B cell (primary cell): Measurements from ENCODE around the gene MYO1B. TPM values are rescaled to one million over a fixed set of nuclear protein-coding genes. Genes with fewer than 3 reads are reported as not detected.

Source experiments
- ATAC-seq: fragments of 200-7000 bp; cut with Tn5 transposase; one replicate; pipeline ENCODE4 v1.10.0; 2021; ENCODE audit warnings: low read depth, mild to moderate bottlenecking, moderate number of reproducible peaks, moderate library complexity
- CTCF ChIA-PET: fragments of 350-600 bp; sonication (Branson Sonifier 250); formaldehyde crosslinking; loops from one replicate; lab custom pipeline; 2021; ENCODE audit warnings: antibody characterized with exemption, inconsistent platforms; lab: Charles Lee
- POLR2A ChIA-PET: fragments of 350-600 bp; sonication (Branson Sonifier 250); formaldehyde crosslinking; loops from one replicate; lab custom pipeline; 2021; ENCODE audit warnings: antibody characterized with exemption; lab: Charles Lee
- DNase-seq: peaks from one replicate; pipeline ENCODE4 v3.0.0; 2013
- H2AFZ ChIP-seq: 2 replicates; pipeline ENCODE4 v1.6.1; 2012; ENCODE audit warnings: mild to moderate bottlenecking, low read depth, low read length; ENCODE audit not compliant: insufficient read depth, poor library complexity, severe bottlenecking
- H3K27ac ChIP-seq, 2 donors: 1 replicate in 1 of 2; 2 replicates in 1 of 2; pipeline ENCODE4 v1.5.1; 2012 to 2013; ENCODE audit warnings: low read length in 2 of 2, mild to moderate bottlenecking in 2 of 2, moderate library complexity in 1 of 2
- H3K27me3 ChIP-seq, 4 experiments: fragments of 200-600 bp in 1 of 4; sonication (generic) in 1 of 4; replicated peaks in 1 of 4; 1 replicate in 2 of 4; 2 replicates in 2 of 4; pipeline versions ENCODE4 v1.6.1 to v1.7.0; 2013 to 2016; ENCODE audit warnings: low read length in 3 of 4, mild to moderate bottlenecking in 2 of 4, mixed read lengths in 1 of 4, moderate library complexity in 1 of 4; ENCODE audit not compliant: insufficient read depth in 4 of 4, control insufficient read depth in 3 of 4; ENCODE audit errors: control extremely low read depth in 1 of 4
- H3K36me3 ChIP-seq, 2 experiments: replicated peaks in 1 of 2; 1 replicate in 1 of 2; 2 replicates in 1 of 2; pipeline versions ENCODE4 v1.6.1 to v1.7.1; 2013; ENCODE audit warnings: low read length in 1 of 2; ENCODE audit not compliant: insufficient read depth in 2 of 2, control insufficient read depth in 1 of 2; ENCODE audit errors: control extremely low read depth in 1 of 2, extremely low read depth in 1 of 2
- H3K4me1 ChIP-seq, 2 donors: fragments of 200-600 bp in 1 of 2; sonication (generic) in 1 of 2; 1 replicate in 1 of 2; 2 replicates in 1 of 2; pipeline versions ENCODE4 v1.5.1 to v1.6.1; 2013 to 2017; ENCODE audit warnings: low read length in 2 of 2; ENCODE audit not compliant: control insufficient read depth in 2 of 2, insufficient read depth in 2 of 2
- H3K4me2 ChIP-seq: replicated peaks from 2 replicates; pipeline ENCODE3; 2012; ENCODE audit warnings: mild to moderate bottlenecking, low read depth, low read length; ENCODE audit not compliant: poor library complexity, severe bottlenecking
- H3K4me3 ChIP-seq, 5 experiments: fragments of 200-600 bp in 1 of 5; sonication (generic) in 1 of 5; 1 replicate in 3 of 5; 2 replicates in 2 of 5; pipeline versions ENCODE4 v1.5.1 to v1.7.0; 2011 to 2016; ENCODE audit warnings: low read length in 4 of 5, mild to moderate bottlenecking in 4 of 5, low read depth in 2 of 5, control low read depth in 1 of 5, moderate library complexity in 1 of 5; ENCODE audit not compliant: insufficient read depth in 1 of 5; ENCODE audit errors: control extremely low read depth in 1 of 5, extremely low read depth in 1 of 5
- H3K79me2 ChIP-seq: fragments of 200-600 bp; sonication (generic); one replicate; pipeline ENCODE4 v1.6.0; 2016; ENCODE audit warnings: low read length; ENCODE audit not compliant: control insufficient read depth, insufficient read depth
- H3K9ac ChIP-seq: fragments of 200-600 bp; sonication (generic); 2 replicates; pipeline ENCODE4 v1.6.1; 2017; ENCODE audit warnings: mild to moderate bottlenecking, low read length, moderate library complexity
- H3K9me3 ChIP-seq, 3 donors: one replicate each; pipeline versions ENCODE4 v1.6.1 to v1.7.1; 2013; ENCODE audit warnings: low read length in 2 of 3; ENCODE audit not compliant: control insufficient read depth in 2 of 3, insufficient read depth in 1 of 3; ENCODE audit errors: control extremely low read depth in 1 of 3
- H4K20me1 ChIP-seq: 2 replicates; pipeline ENCODE4 v1.6.0; 2012; ENCODE audit warnings: mild to moderate bottlenecking, low read length; ENCODE audit not compliant: insufficient read depth, control insufficient read depth, poor library complexity, severe bottlenecking
- H3K27ac Mint-ChIP-seq: one replicate; pipeline ENCODE4 v1.8.0; 2021; ENCODE audit warnings: mixed read lengths
- H3K27me3 Mint-ChIP-seq: one replicate; pipeline ENCODE4 v1.8.0; 2021; ENCODE audit warnings: mixed read lengths
- H3K4me1 Mint-ChIP-seq: one replicate; pipeline ENCODE4 v1.8.0; 2021; ENCODE audit warnings: mixed read lengths
- H3K4me3 Mint-ChIP-seq: one replicate; pipeline ENCODE4 v1.8.0; 2021; ENCODE audit warnings: mixed read lengths
- H3K9me3 Mint-ChIP-seq: one replicate; pipeline ENCODE4 v1.8.0; 2022; ENCODE audit warnings: mixed read lengths; ENCODE audit not compliant: insufficient read depth
- CTCF ChIP-seq: fragments of 200-600 bp; IDR thresholded peaks from one replicate; pipeline ENCODE4 v1.8.0; 2022; ENCODE audit warnings: antibody characterized with exemption, mild to moderate bottlenecking
- EZH2 ChIP-seq: IDR thresholded peaks from 2 replicates; pipeline ENCODE4 v1.6.1; 2012; ENCODE audit warnings: borderline replicate concordance, low read depth, mild to moderate bottlenecking, moderate library complexity, low read length; ENCODE audit not compliant: insufficient read depth, poor library complexity, severe bottlenecking
- WGBS: methylation state at CpG from one replicate; pipeline ENCODE4 v1.1.5; 2013; ENCODE audit warnings: missing lambda C conversion rate; ENCODE audit not compliant: insufficient coverage; 5-methylcytosine and 5-hydroxymethylcytosine counted together
- intact Hi-C: fragments of 100-400 bp; cut with micrococcal nuclease; formaldehyde crosslinking; loops from one replicate; pipeline ENCODE4 v1.10.0; 2022
- polyA plus RNA-seq: library from polyadenylated mRNA; depleted of rRNA; stranded (reverse); fragments of >200 nt; gene quantifications from 2 replicates; pipeline ENCODE4 v1.2.3, GENCODE V29; 2012
- total RNA-seq, 2 donors: library from RNA; stranded (reverse); fragments of 120-200 nt in 1 of 2; gene quantifications; 1 replicate in 1 of 2; 2 replicates in 1 of 2; pipeline versions ENCODE4 v1.2.3 to v1.2.4, GENCODE V29; 2013 to 2022

MYO1B gene
- total and polyA plus RNA-seq, 2 donors (not counting 1 experiment from before 2014, with no cell fraction given): 0.67 to 4.4 TPM

- no peak overlapping the region for H3K9ac ChIP-seq
- no peaks in the 10 kb centered on the region for H3K36me3 ChIP-seq
- no peak overlapping the region for H3K4me3 ChIP-seq
- peaks cover 2% of the 10 kb centered on the region for H3K9me3 Mint-ChIP-seq
- H3K79me2 ChIP-seq: peaks cover under 1% of the 10 kb centered on the region
- H3K27ac Mint-ChIP-seq: no peak overlapping the region
- H3K4me1 ChIP-seq: peaks cover 4 to 18% of the 10 kb centered on the region in 2 donors
- H3K27ac ChIP-seq: no peak overlapping the region
- H3K4me2 ChIP-seq: no peak overlapping the region
- peaks cover 7% of the 10 kb centered on the region for H3K27me3 Mint-ChIP-seq
- no peaks in the 10 kb centered on the region for H3K27me3 ChIP-seq
- 92% methylated on average over 4 of the region's 6 CpGs for WGBS
- DNase-seq (no peak), ATAC-seq (no peak)
- POLR2A ChIA-PET: no interaction called here
- no peak overlapping the region for H2AFZ ChIP-seq
- H3K9me3 ChIP-seq: peaks cover 0 to 3% (median 0%) of the 10 kb centered on the region in 3 donors
- intact Hi-C loops: loop anchor here (5.0 to 10.0 kb wide), 2 partner anchors 50 to 118 kb away; no protein-coding TSS in a partner anchor
- TF ChIP-seq EZH2 (no peak), CTCF (no peak)
- peak overlapping the region; percentile 14 for H3K4me3 Mint-ChIP-seq
- no peaks in the 10 kb centered on the region for H4K20me1 ChIP-seq
- H3K4me1 Mint-ChIP-seq: peaks cover 19% of the 10 kb centered on the region
- CTCF ChIA-PET: interaction anchor here (0.6 to 1.0 kb wide), 3 partner anchors 56 to 116 kb away, joined by 3 to 5 read pairs (median 3); no protein-coding TSS in a partner anchor
Observed at GRCh38 chr2:191246820-191247380, 1.7 kb downstream of the MYO1B start.

DNA sequence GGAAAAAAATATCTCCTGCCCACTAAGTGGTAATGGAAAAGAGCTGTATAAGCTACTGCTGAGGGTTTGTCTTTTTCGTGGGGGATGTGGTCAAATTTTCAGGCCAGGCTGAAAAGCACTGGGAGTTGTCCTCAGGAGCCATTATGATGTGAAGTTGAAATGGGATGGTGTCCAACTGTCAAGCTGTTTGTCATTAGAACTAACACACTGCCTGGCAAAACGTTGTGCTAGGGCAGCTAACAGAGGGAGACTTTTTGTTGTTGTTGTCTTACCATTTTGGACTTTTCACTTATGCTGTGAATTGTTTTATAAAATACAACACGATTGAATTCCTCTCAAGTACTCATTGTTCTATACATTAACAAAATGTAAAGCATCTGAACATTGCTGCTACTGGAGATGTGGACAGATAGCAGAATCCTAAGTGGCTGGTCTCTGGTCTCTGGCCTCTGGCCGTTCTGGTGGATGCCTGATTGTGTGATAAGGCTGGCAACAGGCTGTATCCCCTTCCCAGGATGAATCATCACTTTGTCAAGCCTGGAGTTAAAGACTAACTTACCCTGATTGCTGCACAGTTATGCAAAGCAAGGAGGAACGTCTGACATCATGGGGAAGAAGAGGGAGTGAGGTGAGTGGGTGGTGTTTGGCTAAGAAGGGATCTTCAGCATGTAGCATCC lies 2.3 kb downstream of the MYO1B start:
- Mint-ChIP-seq H3K27me3 (peaks cover 7% of the 10 kb centered on the region), H3K27ac (no peak overlapping the region), H3K4me3 (no peak overlapping the region), H3K4me1 (peaks cover 19% of the 10 kb centered on the region), H3K9me3 (peaks cover 2% of the 10 kb centered on the region)
- Histone ChIP-seq H3K79me2 (peaks cover 3% of the 10 kb centered on the region), H3K27ac (no peak overlapping the region), H2AFZ (no peak overlapping the region), H3K9ac (no peak overlapping the region), H3K9me3 (peaks cover 0 to 3% (median 0%) of the 10 kb centered on the region in 3 donors), H3K4me3 (no peak overlapping the region), H3K4me2 (no peak overlapping the region), H3K4me1 (peaks cover 4 to 18% of the 10 kb centered on the region in 2 donors), H4K20me1 (no peaks in the 10 kb centered on the region), H3K36me3 (no peaks in the 10 kb centered on the region), H3K27me3 (no peaks in the 10 kb centered on the region)
- intact Hi-C loops: loop anchor here (5.0 to 10.0 kb wide), 2 partner anchors 50 to 117 kb away; no protein-coding TSS in a partner anchor
- ChIA-PET CTCF (interaction anchor here (0.6 to 1.1 kb wide), 4 partner anchors 29 to 277 kb away, joined by 3 to 6 read pairs (median 4); no protein-coding TSS in a partner anchor), POLR2A (no interaction called here)
- DNase-seq (no peak), ATAC-seq (no peak)
- TF ChIP-seq CTCF (no peak), EZH2 (no peak)
- WGBS: 78% methylated on average over 1 of the region's 5 CpGs
